DOHH2 (cell line): ENCODE data around the gene VANGL2.

Experiments used
- CTCF ChIP-seq: fragments of 200-600 bp; sonication (generic); IDR thresholded peaks from one replicate; pipeline ENCODE4 v1.5.1; 2014; ENCODE audit warnings: antibody characterized with exemption, mild to moderate bottlenecking, low read depth, low read length; ENCODE audit not compliant: poor library complexity, severe bottlenecking
- EZH2phosphoT487 ChIP-seq: fragments of 200-600 bp; sonication (generic); IDR thresholded peaks from 2 replicates; pipeline ENCODE4 v1.6.1; 2017; ENCODE audit warnings: borderline replicate concordance, mild to moderate bottlenecking, antibody characterized with exemption, low read length, moderate library complexity, mixed read lengths

- TF ChIP-seq CTCF (no peak), EZH2phosphoT487 (no peak)
These were observed 32.1 kb upstream of the VANGL2 start for GRCh38 chr1:160367934-160368923.
